HG03521 (cell line): Measurements from ENCODE around the gene EDNRB.
"Not testable (repeated sequence)": the region's sequence is repeated elsewhere in the genome, so short reads cannot be mapped to it uniquely, and the experiment has no call there.

Experiments used
- ATAC-seq: cut with Tn5 transposase; IDR thresholded peaks from one replicate; pipeline ENCODE4 v1.9.1; 2021; ENCODE audit warnings: mild to moderate bottlenecking, moderate library complexity; ENCODE audit not compliant: unreplicated experiment

EDNRB gene

DNA sequence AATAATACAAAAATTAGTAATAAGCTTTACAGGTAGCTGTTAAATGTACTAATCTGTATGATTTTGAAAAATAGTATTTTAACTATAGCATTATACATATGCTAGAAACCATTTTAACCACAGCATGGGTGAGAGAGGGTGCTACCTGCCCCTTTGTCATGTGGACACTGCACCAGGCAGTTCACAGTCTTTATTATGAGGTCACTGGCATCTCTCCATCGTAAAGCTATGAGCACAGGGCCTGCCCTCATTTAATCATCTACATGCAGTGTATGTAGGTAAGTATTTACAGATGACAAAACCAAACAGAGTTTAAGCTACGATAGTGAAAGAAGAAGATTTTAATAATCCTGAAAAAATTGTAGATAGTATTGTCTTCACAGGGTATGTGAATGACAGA lies 21.7 kb downstream of the EDNRB start:
- no peak for ATAC-seq

DNA sequence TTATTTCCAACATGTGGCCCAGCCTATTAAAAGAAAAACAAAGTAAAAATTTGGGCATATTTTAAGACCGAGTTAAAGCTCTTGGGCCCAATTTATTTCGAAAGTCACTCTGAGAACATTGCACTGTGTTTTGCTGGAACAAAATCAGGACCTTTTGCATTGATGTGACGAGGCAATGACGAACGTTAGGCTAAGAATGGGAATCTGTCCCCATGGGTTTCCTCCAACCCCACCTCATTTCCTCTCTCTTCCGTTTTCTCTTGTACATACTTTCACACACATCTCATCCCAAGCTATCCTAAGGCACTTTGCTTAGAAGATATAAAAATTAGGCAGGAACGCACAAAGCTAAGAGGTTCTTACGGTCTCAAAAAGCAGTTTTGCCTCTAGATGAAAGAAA lies 22.1 kb downstream of the EDNRB start:
- no peak for ATAC-seq

DNA sequence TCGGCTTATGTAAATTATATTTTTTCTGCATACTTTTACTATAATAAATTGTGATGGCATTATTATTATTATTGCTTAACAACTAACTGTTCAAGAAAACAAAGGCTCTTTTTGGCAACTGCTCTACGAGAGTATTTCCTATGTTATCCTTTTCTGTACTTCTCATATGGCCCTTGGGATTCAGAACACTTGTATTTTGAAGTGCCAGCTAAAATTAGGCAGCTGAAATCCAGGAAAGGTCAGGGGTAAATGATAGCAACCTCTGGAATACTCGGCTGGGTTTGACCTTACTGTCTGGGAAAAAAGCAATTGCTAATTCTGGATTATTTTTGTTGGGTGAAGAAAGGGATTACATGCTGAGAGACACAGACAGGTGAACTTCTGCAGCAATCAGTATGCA lies 23.9 kb downstream of the EDNRB start:
- ATAC-seq = no peak

DNA sequence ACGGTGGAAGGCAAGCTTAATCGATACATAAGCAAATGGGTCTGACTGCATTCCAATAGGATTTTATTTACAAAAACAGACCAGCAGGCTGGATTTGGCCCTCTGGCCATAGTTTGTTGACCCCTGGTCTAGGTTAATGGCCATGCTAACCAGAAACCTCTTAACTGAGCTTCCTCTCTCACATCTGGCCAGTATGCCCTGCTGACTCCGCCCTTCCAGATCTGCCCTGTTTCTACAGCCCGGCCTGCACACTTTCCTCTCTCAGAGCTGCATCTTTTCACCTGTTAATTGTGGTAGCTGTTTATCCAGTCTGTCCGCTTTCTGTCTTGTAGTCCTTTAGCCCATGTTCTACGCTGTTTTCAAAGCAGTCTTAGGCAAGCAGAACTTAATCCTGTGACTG lies 25.6 kb downstream of the EDNRB start:
- no peak for ATAC-seq

DNA sequence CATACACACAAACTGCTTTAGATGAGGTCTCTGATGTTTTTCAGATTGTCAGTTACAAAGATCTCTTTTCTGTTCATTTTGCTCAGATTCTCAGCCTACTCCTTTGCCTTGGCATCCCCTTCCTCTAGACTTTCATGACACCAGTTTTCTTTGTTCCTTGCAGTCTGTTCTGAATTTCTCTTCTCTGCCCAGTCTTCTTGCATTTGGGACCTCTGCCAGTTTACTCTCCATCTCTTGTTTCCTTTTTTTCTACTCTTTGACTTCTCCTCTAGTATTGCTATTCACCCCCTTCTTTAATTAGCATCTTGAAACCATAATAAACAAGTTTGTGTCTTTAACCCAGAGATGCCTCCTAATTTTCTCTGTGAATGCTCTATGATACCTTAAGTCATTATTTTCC lies 26.1 kb downstream of the EDNRB start:
- ATAC-seq = no peak

DNA sequence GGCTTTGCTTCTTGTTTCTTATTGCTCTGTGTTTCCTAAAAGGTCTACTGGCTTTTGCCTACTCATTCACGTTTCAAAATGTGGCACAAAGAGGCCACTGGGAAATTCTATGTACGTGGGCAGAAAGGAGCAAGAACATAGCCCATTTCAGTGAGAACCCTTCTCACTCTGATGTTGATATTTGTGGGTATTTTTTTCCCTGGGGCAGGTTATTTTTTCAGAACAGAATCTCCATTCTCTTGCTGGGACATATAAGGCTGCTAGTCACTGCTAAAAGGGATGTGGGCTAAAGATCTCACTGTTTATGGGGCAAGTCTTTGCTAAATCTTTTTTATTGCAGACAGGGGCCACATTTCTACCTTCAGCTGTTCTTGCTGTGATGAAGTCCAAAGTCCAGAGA lies 27.1 kb downstream of the EDNRB start:
- ATAC-seq = no peak

DNA sequence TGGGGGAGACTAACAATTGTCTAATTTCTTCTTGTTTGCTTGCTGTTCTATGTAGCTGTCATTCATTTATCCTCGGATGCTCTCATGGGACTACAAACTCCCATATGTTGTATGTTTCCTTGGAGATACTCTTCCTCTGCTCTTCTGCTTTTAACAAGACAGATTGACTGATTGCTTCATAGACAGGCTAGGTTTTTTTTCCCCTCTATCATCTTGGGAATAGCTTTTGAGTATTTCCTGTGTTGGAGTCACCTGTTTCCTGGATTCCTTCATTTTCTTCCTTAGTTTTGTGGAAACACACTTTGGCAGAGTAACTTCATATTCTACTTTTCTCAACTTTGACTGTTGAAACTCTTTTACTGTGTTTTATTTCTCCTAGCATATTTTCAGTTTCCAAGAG lies 27.6 kb downstream of the EDNRB start:
- ATAC-seq = no peak

DNA sequence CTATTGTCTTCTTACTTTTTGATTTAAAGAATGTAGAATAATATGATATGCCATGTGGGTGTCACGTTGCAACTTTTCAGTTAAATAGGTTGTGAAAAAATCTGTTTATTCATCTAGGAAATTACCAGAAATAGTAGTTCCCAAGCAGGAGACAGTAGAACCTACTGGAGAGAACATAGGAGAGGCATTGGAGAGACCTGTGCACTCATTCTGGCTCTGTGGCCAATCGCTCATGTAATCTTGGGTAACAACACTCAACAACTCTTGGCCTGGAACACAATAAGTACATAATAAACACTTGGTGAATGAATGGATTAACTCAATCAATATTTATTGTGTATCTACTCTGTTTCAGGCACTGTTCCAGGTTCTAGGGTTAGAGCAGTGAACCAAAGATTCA lies 35.3 kb downstream of the EDNRB start:
- no peak for ATAC-seq

DNA sequence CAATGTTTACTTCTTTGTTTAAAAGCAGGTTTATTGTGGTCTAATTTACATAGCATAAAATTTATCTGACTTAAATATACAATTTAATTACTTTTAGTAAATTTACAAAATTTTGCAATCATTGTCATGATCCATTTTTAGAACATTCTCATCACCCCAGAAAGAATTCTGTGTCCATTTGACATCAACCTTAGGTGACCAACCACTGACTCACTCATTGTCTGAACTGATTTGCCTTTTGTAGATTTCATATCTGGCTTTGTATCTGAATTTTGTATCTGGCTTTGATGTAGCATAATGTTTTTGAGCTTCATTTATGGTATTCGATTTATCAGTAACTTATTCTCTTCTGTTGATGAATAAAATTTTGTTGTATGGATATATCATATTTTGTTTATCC lies 40.4 kb downstream of the EDNRB start:
- no peak for ATAC-seq

DNA sequence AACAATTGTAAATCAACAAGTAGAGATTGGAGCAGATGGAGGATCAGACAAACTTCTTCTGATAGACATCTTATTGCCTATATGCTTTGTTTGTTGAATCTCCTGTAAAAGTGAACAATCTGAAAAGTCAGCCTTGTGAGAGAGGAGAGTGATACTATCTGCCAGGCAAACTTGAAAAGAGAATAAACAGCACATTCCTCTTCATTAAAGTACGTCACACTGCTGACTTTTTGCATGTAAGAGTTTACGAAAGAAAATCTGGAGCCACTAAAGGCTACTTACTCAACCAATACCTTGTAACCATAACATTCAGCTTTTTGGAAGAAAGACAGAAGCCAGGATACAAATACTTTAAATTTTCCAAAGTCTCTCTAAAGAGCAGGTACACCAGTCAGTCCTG lies 42.5 kb downstream of the EDNRB start:
- no peak for ATAC-seq

DNA sequence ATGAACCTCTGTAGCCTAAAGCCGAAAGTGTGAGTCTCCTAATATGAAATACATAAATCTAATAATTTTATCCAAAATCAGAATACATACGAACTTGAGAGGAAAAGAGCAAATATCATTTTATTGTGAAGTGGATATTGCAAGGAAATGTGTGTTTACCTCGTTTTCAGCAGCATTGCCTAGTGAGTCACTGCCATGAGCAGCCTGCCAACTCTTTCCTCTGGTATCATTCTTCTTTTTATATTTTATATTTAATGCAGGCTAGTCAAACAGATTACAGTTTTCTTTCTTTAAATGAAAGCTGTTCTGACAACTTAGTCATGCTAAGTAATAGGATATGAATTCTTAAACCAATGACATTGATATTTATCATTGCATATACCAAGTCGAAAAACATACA lies 44.2 kb downstream of the EDNRB start:
- ATAC-seq = no peak

DNA sequence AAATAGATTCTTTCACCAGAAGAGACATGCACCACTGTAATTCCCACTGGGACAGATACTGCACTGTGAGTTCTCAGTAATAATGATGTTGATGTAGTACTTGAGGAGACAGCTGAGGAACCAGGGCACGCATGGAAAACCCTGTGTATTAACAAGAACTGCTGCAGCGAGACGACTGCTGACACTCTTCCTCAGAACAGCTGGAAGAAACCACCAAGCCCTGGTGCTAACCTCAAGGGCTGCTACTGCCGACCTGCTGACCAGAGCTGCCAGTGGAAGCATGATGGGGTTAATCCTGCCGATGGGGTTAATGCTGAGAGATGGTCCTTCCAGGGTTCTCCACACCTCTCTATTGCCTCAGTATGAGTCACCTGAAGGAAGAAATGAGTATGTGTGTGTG lies 45.6 kb downstream of the EDNRB start:
- ATAC-seq = no peak

DNA sequence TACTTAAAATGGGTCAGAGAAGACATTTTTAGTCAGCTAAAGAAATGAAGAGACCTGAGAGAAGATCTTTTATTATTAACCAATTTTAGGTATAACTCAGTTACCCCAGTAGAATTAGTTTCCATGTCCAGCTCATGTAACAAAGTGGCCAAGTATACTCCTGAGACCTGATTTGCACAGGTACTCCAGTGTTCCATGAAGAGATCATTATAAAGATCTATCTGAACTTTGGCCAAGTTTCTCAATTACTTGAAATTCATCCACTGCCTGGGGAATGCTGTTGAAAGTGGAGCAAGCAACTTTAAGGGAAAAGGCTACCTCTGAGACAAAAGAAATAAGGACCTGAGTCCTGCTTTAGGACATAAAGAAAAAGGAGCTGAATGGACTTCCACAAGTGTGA lies 47.0 kb downstream of the EDNRB start:
- ATAC-seq = no peak

DNA sequence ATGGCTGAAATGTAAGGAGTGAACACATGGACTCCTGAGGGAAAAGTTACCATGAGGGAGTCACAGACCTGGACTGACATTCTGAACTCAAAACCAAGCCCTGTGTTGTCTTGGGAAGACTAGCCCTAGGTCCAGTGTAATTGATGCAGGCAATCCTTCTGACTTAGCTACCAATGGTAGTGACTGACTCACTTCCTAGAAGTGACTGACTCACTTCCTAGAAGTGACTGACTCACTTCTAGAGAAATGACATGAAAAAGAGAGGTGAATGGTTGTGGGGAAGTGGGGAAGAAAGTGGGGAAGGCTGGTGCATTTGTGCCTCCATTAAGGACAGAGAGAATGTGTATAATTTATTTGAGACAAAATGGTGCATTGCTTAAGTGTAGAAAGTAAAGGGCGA lies 49.9 kb downstream of the EDNRB start:
- ATAC-seq = no peak

DNA sequence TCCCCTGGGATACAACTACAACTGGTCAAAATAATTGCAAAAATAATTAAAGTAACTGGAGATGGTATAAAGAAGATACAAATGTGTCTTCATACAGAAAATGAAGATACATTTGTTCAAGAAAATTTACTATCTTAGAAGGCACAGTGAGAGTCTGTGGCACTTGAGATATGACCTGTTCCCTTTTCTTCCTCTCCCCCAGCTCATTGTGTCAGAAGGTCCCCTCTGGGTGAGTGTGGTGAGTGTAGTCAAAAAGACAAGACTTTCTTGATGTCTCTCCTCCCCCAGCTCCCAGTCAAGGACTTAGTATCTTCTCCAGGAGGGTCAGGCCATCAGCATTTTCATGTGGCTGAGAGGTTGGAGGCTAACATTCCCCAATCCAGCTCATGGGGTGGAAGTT lies 51.7 kb downstream of the EDNRB start:
- no peak for ATAC-seq

DNA sequence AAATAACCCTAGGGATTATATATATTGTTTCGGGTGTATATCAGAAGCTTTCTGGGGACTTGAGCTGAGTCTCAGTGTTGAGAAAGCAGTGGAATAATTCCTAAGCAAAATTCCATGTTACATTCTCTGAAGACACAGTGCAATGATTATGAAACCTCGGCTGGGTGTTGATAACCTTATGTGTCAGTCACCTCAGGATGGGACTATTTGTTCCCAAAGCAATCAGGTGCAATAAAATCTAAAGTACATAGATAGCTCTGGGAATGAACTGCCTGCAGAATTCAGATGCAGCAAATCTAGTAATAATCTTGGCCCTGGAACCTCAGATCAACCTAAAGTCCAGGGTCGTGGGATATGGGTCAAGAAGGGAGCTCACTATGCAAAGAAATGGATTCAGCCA lies 53.0 kb downstream of the EDNRB start:
- ATAC-seq = no peak

DNA sequence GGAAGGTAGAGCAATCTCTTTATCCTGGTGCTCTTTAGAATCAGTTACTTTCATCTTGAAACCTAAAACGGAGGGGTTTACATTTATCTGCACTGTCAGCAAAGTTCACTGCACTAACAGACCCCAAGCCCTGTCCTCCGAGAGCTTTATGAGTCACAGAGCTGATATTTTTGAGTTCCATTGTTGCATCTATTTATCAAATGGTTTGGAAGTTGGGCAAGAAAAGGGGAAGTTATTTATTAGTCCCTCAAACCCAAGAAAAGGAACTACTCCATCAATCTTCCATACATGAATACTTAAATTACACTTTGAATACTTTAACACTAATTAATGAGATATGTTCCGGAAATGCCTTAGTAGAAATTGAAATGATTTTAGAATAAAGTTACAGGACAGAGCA lies 55.5 kb downstream of the EDNRB start:
- no peak for ATAC-seq

DNA sequence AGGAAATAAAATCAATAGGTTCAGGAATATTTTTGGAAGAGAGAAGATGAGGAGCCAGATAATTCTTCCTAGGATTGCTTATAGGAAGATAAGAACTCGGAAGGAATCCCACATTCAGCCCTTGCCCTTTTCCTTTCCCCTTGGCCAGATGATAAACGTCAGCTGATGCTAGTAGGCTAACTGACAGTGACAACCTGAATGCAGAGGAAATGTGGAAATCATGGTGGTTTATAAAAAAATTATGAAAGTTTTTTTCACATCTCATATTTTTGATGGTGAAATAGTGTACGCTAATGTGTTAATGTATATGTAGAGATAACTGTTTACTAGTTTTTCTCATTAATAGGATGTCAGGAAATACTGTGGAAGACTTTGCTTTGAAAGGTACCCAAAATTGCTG lies 56.9 kb downstream of the EDNRB start:
- no peak for ATAC-seq

DNA sequence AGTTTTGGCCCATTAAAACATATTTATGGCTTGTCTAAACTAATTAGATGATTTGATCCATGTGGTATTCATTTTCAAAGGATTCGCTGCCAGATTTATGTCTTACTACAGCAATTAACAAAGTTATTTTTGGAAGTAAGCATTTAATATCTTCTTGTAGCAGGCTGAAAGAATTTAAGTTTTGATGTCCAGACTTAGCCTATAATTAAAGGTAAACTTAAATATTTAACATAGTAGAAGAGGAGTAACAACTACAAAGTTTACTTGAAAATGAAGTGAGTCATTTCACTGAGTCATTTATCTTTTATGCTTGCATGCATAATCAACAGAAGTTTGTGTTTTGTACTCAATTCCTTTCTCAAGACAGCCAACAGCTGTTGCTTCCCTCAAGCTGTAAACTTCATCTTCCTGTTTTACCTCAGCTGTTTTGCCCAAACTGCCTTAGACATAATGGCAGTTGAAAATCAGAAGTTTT lies 58.1 kb downstream of the EDNRB start:
- ATAC-seq = no peak

DNA sequence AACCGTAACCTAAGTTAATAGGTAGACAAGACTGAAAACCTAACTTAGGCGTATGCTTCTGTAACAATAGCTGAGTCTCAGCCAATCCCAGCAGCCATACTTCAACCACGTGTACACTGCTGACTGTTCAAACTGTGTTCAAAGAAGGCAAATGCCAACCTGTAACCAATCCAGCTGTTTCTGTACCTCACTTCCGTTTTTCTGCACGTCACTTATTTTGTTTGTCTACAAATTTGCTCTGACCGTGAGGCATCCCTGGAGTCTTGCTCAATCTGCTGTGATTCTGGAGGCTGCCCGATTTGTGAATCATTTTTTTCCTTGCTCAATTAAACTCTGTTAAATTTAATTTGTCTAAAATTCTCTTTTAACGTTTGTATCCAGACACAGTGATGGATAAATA lies 59.2 kb downstream of the EDNRB start:
- no peak for ATAC-seq

DNA sequence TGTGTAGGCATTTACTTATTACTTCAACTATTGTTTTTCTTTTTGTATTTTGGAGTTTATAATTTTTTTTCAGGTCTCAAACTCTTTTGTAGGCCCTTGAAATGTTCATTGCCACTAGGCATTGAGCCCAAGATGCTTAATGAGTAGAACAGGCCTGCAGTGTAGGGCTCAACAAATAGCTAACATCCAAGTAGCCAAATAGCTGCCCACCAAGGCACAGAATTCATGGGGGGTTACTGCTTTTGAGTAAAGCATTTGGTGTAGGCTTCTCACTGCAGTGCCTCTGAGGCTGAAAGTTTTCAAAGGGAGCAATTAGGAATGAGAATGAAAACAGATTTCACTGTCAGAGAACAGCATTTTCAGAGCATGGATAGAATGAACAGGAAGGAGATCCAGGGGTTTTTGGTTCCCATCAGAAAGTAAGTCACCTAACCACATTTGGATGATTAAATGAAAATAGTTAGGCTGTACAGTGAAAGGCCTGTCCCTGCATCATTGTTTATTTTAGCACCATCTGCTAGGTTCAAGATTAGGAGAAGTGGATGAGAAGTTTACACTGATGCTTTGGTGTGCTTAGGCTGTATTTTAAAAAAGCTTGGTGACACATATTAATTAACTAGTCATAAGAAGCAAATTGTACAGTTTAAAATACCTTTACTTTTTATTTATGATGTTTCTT lies 61.0 kb downstream of the EDNRB start:
- ATAC-seq = no peak

DNA sequence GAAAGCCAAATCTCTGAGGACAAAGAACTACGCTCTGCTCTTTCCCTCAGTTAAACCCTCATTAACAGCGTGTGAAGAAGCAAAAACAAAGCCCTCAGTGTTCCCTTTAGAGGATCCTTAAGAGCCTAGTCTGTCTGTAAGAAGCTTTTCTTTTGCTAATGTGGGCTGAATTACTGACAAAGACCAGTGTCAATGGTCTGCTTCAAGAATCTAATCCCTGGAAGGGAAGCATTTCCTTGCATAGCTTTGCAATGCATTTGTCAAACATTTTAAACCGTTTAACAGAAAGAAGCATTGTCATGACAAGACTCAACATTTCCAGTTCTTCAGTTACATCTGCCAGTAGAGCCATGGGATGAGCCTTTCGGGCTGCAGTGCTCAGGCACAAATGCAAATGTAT lies 64.9 kb downstream of the EDNRB start:
- no peak for ATAC-seq

DNA sequence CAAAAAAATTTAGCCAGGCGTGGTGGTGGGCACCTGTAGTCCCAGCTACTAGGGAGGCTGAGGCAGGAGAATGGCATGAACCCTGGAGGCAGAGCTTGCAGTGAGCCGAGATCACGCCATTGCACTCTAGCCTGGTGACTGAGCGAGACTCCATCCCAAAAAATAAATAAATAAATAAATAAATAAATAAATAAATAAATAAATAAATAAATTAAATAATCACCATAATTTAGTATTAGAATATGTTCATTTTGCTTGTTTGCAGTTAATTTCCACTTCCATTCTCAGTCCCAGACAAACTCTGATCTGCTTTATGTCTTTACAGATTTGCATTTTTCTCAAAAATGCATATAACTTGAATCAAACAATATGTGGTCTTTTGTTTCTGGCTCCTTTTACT lies 70.6 kb downstream of the EDNRB start:
- not testable (repeated sequence) for ATAC-seq
